ENCODE results near the gene ADGRG4. TPM values are rescaled to one million over a fixed set of nuclear protein-coding genes. Genes with fewer than 3 reads are reported as not detected.

Gene ADGRG4
- total RNA-seq, 2 donors from 2014 or later, result 0.03 TPM; not detected in 1

DNA sequence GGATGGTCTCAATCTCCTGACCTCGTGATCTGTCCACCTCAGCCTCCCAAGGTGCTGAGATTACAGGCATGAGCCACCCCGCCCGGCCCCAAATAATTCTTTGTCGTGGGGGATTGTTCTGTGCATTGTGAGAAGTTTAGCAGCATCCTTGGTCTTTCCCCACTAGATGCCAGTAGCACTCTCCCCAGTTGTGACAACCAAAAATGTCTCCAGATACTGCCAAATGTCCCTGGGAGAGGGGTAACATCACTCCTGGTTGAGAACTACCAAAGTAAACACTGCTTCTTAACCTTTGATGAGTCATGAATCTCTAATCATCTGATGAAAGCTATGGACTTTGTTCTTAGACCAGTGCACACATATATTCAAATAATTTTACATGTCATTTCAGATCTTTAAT is 96.2 kb downstream of the ADGRG4 start:
- intact Hi-C loops (cut with DNase I), result no loop called here
- H3K27me3 ChIP-seq, result no peaks in the 10 kb centered on the region
- H3K9me3 ChIP-seq, result no peaks in the 10 kb centered on the region
- TF ChIP-seq, protein P1, sequence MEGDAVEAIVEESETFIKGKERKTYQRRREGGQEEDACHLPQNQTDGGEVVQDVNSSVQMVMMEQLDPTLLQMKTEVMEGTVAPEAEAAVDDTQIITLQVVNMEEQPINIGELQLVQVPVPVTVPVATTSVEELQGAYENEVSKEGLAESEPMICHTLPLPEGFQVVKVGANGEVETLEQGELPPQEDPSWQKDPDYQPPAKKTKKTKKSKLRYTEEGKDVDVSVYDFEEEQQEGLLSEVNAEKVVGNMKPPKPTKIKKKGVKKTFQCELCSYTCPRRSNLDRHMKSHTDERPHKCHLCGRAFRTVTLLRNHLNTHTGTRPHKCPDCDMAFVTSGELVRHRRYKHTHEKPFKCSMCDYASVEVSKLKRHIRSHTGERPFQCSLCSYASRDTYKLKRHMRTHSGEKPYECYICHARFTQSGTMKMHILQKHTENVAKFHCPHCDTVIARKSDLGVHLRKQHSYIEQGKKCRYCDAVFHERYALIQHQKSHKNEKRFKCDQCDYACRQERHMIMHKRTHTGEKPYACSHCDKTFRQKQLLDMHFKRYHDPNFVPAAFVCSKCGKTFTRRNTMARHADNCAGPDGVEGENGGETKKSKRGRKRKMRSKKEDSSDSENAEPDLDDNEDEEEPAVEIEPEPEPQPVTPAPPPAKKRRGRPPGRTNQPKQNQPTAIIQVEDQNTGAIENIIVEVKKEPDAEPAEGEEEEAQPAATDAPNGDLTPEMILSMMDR (IDR thresholded peaks at IDR 0.05), result no peak
- no peak overlapping the region for H3K27ac ChIP-seq
- no peak overlapping the region for H3K4me3 ChIP-seq
- no peak for DNase-seq
- no peaks in the 10 kb centered on the region for H3K36me3 ChIP-seq
- H3K9ac ChIP-seq (ENCODE audit: low read depth in 2 of 2, low read length in 2 of 2), result no peak overlapping the region
- no peaks in the 10 kb centered on the region for H3K4me1 ChIP-seq

DNA sequence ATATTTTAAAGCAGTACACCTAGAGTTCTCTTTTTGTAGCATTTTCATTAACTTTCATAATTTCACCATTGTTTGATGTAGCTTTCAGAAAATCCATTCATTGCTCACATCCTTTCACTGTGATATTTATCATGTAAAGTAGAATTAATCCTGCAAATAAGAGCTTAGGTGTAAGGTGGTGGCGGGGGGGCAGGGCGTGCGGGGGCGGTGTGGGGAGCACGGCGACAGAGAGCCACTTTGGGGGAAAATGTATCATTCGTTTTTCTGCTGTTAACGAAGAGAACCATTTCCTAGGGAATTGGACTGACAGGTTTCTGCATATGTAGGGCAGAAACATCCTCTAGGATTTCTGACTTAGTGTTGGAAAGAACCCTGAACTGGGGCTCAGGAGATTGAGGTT is 104.4 kb downstream of the ADGRG4 start:
- H3K4me1 ChIP-seq, result no peaks in the 10 kb centered on the region
- H3K27me3 ChIP-seq, result no peaks in the 10 kb centered on the region
- TF ChIP-seq, protein P1 (IDR thresholded peaks at IDR 0.05), result no peak
- no peak overlapping the region for H3K4me3 ChIP-seq
- no peaks in the 10 kb centered on the region for H3K36me3 ChIP-seq
- no peak overlapping the region for H3K9ac ChIP-seq (ENCODE audit: low read depth in 2 of 2, low read length in 2 of 2)
- H3K9me3 ChIP-seq, result no peaks in the 10 kb centered on the region
- intact Hi-C loops (cut with DNase I), result no loop called here
- no peak overlapping the region for H3K27ac ChIP-seq
- no peak for DNase-seq

DNA sequence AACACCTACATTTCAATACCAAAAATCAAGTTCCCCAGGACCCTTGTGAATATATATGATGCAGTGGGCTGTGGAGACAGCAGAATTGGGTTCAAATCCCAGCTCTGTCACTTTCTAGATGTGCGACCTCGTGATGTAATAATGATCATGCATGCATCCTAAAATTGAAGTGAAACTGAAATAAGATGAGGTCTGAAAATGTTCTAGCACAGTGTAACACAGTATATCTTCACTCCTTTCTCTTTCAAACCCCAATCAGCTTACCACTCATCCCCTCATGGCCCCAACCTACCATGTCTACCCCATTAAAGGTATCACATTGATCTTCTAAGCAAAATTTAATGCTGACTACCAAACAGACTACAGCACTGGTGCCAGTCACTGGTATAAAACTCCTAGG is 117.0 kb downstream of the ADGRG4 start:
- no peak overlapping the region for H3K4me3 ChIP-seq
- intact Hi-C loops (cut with DNase I), result no loop called here
- DNase-seq, result no peak
- H3K9ac ChIP-seq (ENCODE audit: low read depth in 2 of 2, low read length in 2 of 2), result no peak overlapping the region
- no peaks in the 10 kb centered on the region for H3K9me3 ChIP-seq
- no peak overlapping the region for H3K27ac ChIP-seq
- H3K27me3 ChIP-seq, result no peaks in the 10 kb centered on the region
- TF ChIP-seq, protein P1 (IDR thresholded peaks at IDR 0.05), result no peak
- no peaks in the 10 kb centered on the region for H3K36me3 ChIP-seq
- H3K4me1 ChIP-seq, result no peaks in the 10 kb centered on the region

DNA sequence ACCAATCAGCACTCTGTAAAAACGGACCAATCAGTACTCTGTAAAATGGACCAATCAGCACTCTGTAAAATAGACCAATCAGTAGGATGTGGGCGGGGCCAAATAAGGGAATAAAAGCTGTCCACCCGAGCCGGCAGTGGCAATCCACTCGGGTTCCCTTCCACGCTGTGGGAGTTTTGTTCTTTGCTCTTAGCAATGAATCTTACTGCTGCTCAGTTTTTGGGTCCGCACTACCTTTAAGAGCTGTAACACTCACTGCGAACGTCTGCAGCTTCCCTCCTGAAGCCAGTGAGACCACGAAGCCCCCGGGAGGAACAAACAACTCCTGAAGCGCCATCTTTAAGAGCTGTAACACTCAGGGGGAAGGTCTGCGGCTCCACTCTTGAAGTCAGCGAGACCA is 120.6 kb downstream of the ADGRG4 start:
- intact Hi-C loops (cut with DNase I), result no loop called here
- H3K27ac ChIP-seq, result no peak overlapping the region
- no peak for DNase-seq
- H3K9ac ChIP-seq (ENCODE audit: low read depth in 2 of 2, low read length in 2 of 2), result no peak overlapping the region
- TF ChIP-seq, protein P1 (IDR thresholded peaks at IDR 0.05), result no peak
- H3K4me3 ChIP-seq, result no peak overlapping the region
- H3K27me3 ChIP-seq, result no peaks in the 10 kb centered on the region
- no peaks in the 10 kb centered on the region for H3K36me3 ChIP-seq
- no peaks in the 10 kb centered on the region for H3K4me1 ChIP-seq
- H3K9me3 ChIP-seq, result no peaks in the 10 kb centered on the region

DNA sequence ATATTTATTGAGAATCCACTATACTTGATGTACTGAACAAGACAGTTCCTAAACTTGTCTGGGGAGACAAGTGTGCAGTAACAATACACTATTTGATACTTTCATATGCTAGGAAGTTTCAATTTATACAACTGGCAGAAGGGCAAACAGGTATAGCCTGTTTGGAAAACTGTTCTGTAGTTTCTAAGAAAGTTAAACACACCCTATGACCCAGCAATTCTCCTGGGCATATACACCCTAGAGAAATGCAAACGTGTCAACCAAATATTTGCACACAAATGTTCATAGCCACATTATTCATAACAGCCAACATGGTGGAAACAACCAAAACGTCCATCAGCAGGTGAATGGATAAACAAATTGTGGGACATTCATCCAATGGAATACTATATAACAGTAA is 123.0 kb downstream of the ADGRG4 start:
- Histone ChIP-seq H3K4me3 (no peak overlapping the region), H3K9me3 (no peaks in the 10 kb centered on the region), H3K4me1 (no peaks in the 10 kb centered on the region), H3K27me3 (no peaks in the 10 kb centered on the region), H3K27ac (no peak overlapping the region), H3K36me3 (no peaks in the 10 kb centered on the region), H3K9ac (ENCODE audit: low read depth in 2 of 2, low read length in 2 of 2) (no peak overlapping the region)
- no peak for DNase-seq
- intact Hi-C loops (cut with DNase I), result no loop called here
- TF ChIP-seq, protein P1 (IDR thresholded peaks at IDR 0.05), result no peak

DNA sequence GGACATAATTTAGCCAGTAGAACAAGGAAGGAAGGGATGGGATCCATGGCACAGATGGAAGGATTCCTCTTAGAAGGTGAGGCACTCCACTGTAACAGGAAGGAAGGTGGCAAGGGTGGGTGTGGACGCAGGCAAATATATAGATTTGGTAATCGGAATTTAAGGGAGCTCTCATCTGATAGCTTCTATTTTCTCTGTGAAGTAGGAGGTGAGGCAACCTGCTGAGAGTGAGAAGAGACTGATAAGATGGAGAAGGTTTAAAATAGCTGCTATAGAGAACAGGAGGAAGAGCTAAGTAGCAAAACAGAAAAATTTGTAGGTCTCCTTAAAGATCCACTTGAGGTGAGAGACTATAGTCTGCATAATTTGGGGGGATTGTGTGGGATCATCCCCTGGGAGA is 125.2 kb downstream of the ADGRG4 start:
- intact Hi-C loops (cut with DNase I), result no loop called here
- Histone ChIP-seq H3K9me3 (no peaks in the 10 kb centered on the region), H3K36me3 (no peaks in the 10 kb centered on the region), H3K4me3 (no peak overlapping the region), H3K9ac (ENCODE audit: low read depth in 2 of 2, low read length in 2 of 2) (no peak overlapping the region), H3K27me3 (no peaks in the 10 kb centered on the region), H3K4me1 (no peaks in the 10 kb centered on the region), H3K27ac (no peak overlapping the region)
- TF ChIP-seq, protein P1 (IDR thresholded peaks at IDR 0.05), result no peak
- no peak for DNase-seq
